Stomach (tissue), 9 donors: Measurements from ENCODE around the gene PPP1CA. TPM values are rescaled to one million over a fixed set of nuclear protein-coding genes. Genes with fewer than 3 reads are reported as not detected.
A peak's percentile ranks its signal among the peaks of the same experiment; 100 is the strongest.

Experiments
- DNase-seq, 2 donors: peaks; one replicate each; pipeline versions ENCODE4 v3.0.0 to v3.0.0-alpha.2; 2013 to 2019
- H3K27ac ChIP-seq, 5 donors: fragments of 200-600 bp in 4 of 5; sonication (generic) in 4 of 5; one replicate each; pipeline ENCODE4 v1.5.1; 2013 to 2019; ENCODE audit warnings: mild to moderate bottlenecking in 1 of 5, moderate library complexity in 1 of 5
- H3K27me3 ChIP-seq, 3 donors: fragments of 200-600 bp; sonication (generic); one replicate each; pipeline ENCODE4 v1.5.1; 2017 to 2019; ENCODE audit warnings: mixed run types in 1 of 3
- H3K36me3 ChIP-seq, 4 donors: fragments of 200-600 bp; sonication (generic); 1 replicate in 3 of 4; 2 replicates in 1 of 4; pipeline ENCODE4 v1.5.1; 2016 to 2019
- H3K4me1 ChIP-seq, 4 donors: fragments of 200-600 bp; sonication (generic); one replicate each; pipeline ENCODE4 v1.5.1; 2016 to 2019
- H3K4me3 ChIP-seq, 4 donors: fragments of 200-600 bp; sonication (generic) in 3 of 4; one replicate each; pipeline ENCODE4 v1.5.1; 2016 to 2019; ENCODE audit warnings: mild to moderate bottlenecking in 1 of 4
- H3K9me3 ChIP-seq, 4 donors: fragments of 200-600 bp; sonication (generic); one replicate each; pipeline ENCODE4 v1.5.1; 2016 to 2019
- EP300 ChIP-seq: sonication (generic); formaldehyde crosslinking; IDR thresholded peaks from one replicate; pipeline ENCODE4 v1.6.1; 2017; ENCODE audit warnings: antibody characterized with exemption
- POLR2A ChIP-seq, 4 donors: fragments of 450-650 bp; IDR thresholded peaks; one replicate each; pipeline ENCODE4 v1.6.1; 2016; ENCODE audit warnings: antibody characterized with exemption in 4 of 4, control low read depth in 2 of 4, mild to moderate bottlenecking in 1 of 4, moderate library complexity in 1 of 4
- POLR2AphosphoS5 ChIP-seq, 3 donors: sonication (generic); formaldehyde crosslinking; IDR thresholded peaks; one replicate each; pipeline ENCODE4 v1.6.1; 2016; ENCODE audit warnings: antibody characterized with exemption in 3 of 3
- WGBS, 5 donors: extraction: QIAGEN DNeasy Blood & Tissue Kit in 3 of 5; methylation state at CpG; one replicate each; pipeline versions ENCODE4 v1.1.5 to v1.1.7; 2013 to 2018; 5-methylcytosine and 5-hydroxymethylcytosine counted together
- intact Hi-C: fragments of 100-400 bp; cut with DNase I; formaldehyde crosslinking; loops from one replicate; pipeline ENCODE4 v1.15.1; 2023; ENCODE audit warnings: low total_unique reads
- polyA plus RNA-seq, 3 donors: library from polyadenylated mRNA; stranded (reverse); fragments of 200-250 nt; gene quantifications; one replicate each; pipeline ENCODE4 v1.2.3, GENCODE V29; 2013
- total RNA-seq, 5 donors: library from RNA; depleted of rRNA; stranded (reverse); fragments of >200 nt; gene quantifications; one replicate each; pipeline versions ENCODE4 v1.1.0 to v1.2.3, GENCODE V29; 2014 to 2016
- TF ChIP-seq, protein P1 (sequence below), 7 experiments: fragments of 450-650 bp in 4 of 7; fragments of 200-600 bp in 3 of 7; sonication (generic) in 3 of 7; IDR thresholded peaks; one replicate each; pipeline ENCODE4 v1.5.1; 2016 to 2019; ENCODE audit warnings: antibody characterized with exemption in 7 of 7, control low read depth in 2 of 7, mild to moderate bottlenecking in 1 of 7
- donor health status: healthy with polysubstance abuse.
- donor health status: Bipolar disorder and iron deficiency.
- donor health status: healthy.

PPP1CA gene
- total and polyA plus RNA-seq, 8 donors: 28.6 to 229 (median 107) TPM

DNA sequence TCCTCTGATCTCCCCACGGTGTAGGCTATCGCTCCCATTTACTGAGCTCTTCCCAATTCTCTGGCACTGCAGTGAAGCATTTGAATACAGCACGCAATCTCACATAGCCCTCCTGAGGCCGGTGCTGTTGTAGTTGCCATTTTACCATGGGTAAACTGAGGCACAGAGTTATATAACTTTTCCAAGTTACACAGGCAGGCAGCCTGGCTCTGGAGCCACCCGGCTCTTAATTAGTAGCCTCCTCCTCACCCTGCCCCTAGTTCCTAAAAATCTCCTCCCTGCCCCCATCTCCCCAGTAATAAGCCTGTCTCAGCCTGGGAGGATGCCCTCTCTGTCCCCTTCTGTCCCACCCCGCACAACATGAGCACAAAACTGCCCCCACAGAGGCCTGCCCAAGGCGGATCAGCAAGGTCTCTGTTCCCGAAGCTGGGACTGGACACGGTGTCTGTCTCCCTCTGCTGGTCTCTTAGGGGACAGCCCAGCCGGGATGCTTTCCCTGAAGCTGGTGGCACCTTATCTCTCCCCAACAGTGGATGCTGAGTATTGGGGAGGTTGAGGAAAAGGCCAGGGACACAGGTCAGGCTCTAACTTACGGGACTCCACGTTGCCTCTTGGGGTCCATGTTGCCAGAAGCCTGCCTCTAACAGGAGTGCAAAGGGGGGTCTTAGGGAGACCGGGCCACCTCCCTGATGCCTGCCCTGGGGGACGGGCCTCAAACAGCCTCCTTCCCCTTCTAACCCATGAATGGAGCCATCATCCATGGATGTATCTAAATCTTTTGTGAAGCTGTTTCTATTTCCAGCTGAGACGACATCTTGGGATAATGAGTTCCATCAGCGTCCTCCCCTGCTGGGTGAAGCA, 19.2 kb downstream of the PPP1CA start:
- no peaks in the 10 kb centered on the region for H3K9me3 ChIP-seq
- H3K36me3 ChIP-seq: no peaks in the 10 kb centered on the region
- H3K27ac ChIP-seq: no peak overlapping the region
- WGBS, 5 donors: 40 to 51% (median 46%) methylated on average over 14 to 16 of the region's 16 CpGs
- peak; percentile 88 to 92 for DNase-seq
- no peak overlapping the region for H3K4me3 ChIP-seq
- TF ChIP-seq, protein P1, sequence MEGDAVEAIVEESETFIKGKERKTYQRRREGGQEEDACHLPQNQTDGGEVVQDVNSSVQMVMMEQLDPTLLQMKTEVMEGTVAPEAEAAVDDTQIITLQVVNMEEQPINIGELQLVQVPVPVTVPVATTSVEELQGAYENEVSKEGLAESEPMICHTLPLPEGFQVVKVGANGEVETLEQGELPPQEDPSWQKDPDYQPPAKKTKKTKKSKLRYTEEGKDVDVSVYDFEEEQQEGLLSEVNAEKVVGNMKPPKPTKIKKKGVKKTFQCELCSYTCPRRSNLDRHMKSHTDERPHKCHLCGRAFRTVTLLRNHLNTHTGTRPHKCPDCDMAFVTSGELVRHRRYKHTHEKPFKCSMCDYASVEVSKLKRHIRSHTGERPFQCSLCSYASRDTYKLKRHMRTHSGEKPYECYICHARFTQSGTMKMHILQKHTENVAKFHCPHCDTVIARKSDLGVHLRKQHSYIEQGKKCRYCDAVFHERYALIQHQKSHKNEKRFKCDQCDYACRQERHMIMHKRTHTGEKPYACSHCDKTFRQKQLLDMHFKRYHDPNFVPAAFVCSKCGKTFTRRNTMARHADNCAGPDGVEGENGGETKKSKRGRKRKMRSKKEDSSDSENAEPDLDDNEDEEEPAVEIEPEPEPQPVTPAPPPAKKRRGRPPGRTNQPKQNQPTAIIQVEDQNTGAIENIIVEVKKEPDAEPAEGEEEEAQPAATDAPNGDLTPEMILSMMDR (IDR thresholded peaks at IDR 0.05): peak in 5 of 7 experiments; percentile 86 to 98 (median 91)
- TF ChIP-seq POLR2AphosphoS5 (IDR thresholded peaks at IDR 0.05): peak in 1 of 3 donors; percentile 64
- no peak for TF ChIP-seq EP300
- TF ChIP-seq POLR2A (IDR thresholded peaks at IDR 0.05): no peak
- peaks cover 4 to 41% (median 7%) of the 10 kb centered on the region in 4 donors for H3K4me1 ChIP-seq
- intact Hi-C loops: loop anchor here (5.0 to 10.0 kb wide), 2 partner anchors 35 to 128 kb away; no protein-coding TSS in a partner anchor
- H3K27me3 ChIP-seq: peaks cover 0 to 5% (median 0%) of the 10 kb centered on the region in 3 donors

- peak in 1 of 2 donors; percentile 20 for DNase-seq
These were observed 20.2 kb downstream of the PPP1CA start for GRCh38 chr11:67381244-67381972.

GRCh38 chr11:67379061-67380058, 22.3 kb downstream of the PPP1CA start:
- H3K36me3 ChIP-seq: no peaks in the 10 kb centered on the region
- 64 to 76% (median 74%) methylated on average over 18 to 23 of the region's 23 CpGs for WGBS, 5 donors
- peaks cover 18 to 50% (median 21%) of the 10 kb centered on the region in 4 donors for H3K4me1 ChIP-seq
- peak in 1 of 2 donors; percentile 22 for DNase-seq
- no peak overlapping the region for H3K4me3 ChIP-seq
- intact Hi-C loops: loop anchor here (5.0 to 10.0 kb wide), 2 partner anchors 32 to 125 kb away; no protein-coding TSS in a partner anchor
- H3K27me3 ChIP-seq: peaks cover 0 to 5% (median 0%) of the 10 kb centered on the region in 3 donors
- H3K9me3 ChIP-seq: no peaks in the 10 kb centered on the region
- TF ChIP-seq POLR2AphosphoS5 (IDR thresholded peaks at IDR 0.05) (no peak), POLR2A (IDR thresholded peaks at IDR 0.05) (no peak), EP300 (no peak)
- TF ChIP-seq, protein P1 (IDR thresholded peaks at IDR 0.05): no peak
- no peak overlapping the region for H3K27ac ChIP-seq

More at GRCh38 chr11:67381244-67381972, 20.2 kb downstream of the PPP1CA start:
- no peak overlapping the region for H3K4me3 ChIP-seq
- intact Hi-C loops: loop anchor here (5.0 to 10.0 kb wide), 2 partner anchors 34 to 127 kb away; no protein-coding TSS in a partner anchor
- H3K36me3 ChIP-seq: no peaks in the 10 kb centered on the region
- peaks cover 0 to 5% (median 0%) of the 10 kb centered on the region in 3 donors for H3K27me3 ChIP-seq
- H3K27ac ChIP-seq: peak overlapping the region in 3 of 5 donors; percentile 7 to 48 (median 39)
- peaks cover 4 to 41% (median 7%) of the 10 kb centered on the region in 4 donors for H3K4me1 ChIP-seq
- no peaks in the 10 kb centered on the region for H3K9me3 ChIP-seq
- no peak for TF ChIP-seq POLR2A (IDR thresholded peaks at IDR 0.05)
- no peak for TF ChIP-seq EP300
- TF ChIP-seq POLR2AphosphoS5 (IDR thresholded peaks at IDR 0.05): no peak
- TF ChIP-seq, protein P1 (IDR thresholded peaks at IDR 0.05): no peak
- WGBS, 5 donors: 68 to 77% (median 73%) methylated on average over 13 of the region's 13 CpGs
